Measurements from ENCODE around the gene UBE2E3.

The UBE2E3 gene

GRCh38 chr2:180980943-180981911 lies 822 bp downstream of the UBE2E3 start:
- H3K27me3 ChIP-seq (ENCODE audit: insufficient read depth, low read length), result no peaks in the 10 kb centered on the region
- peak overlapping the region; percentile 98 for H3K9ac ChIP-seq (ENCODE audit: low read length)
- H3K4me3 ChIP-seq (ENCODE audit: low read depth, low read length), result peak overlapping the region; percentile 81
- H3K14ac ChIP-seq (ENCODE audit: low read length), result peak overlapping the region; percentile 95
- H3K4me1 ChIP-seq (ENCODE audit: control insufficient read depth in 1 of 2, insufficient read depth in 2 of 2, low read length in 2 of 2), result peaks cover 3 to 8% of the 10 kb centered on the region in 2 experiments
- H3K36me3 ChIP-seq (ENCODE audit: control insufficient read depth in 1 of 2, insufficient read depth in 2 of 2, low read length in 2 of 2), result no peaks in the 10 kb centered on the region
- H4K8ac ChIP-seq (ENCODE audit: low read depth, low read length), result peak overlapping the region; percentile 69
- peak overlapping the region; percentile 68 for H3K4me2 ChIP-seq (ENCODE audit: low read length)
- no peak overlapping the region for H2BK12ac ChIP-seq (ENCODE audit: low read length)
- H3K9me3 ChIP-seq (ENCODE audit: insufficient read depth, low read depth, low read length), result no peaks in the 10 kb centered on the region
- peak overlapping the region; percentile 64 for H3K4ac ChIP-seq (ENCODE audit: low read depth, low read length)
- H2AK5ac ChIP-seq (ENCODE audit: low read length), result no peak overlapping the region
- peak overlapping the region; percentile 45 for H2AFZ ChIP-seq (ENCODE audit: insufficient read depth, low read length, poor library complexity)
- peak overlapping the region; percentile 91 for H2BK5ac ChIP-seq (ENCODE audit: low read depth, low read length, poor library complexity)
- peak overlapping the region; percentile 70 for H4K12ac ChIP-seq (ENCODE audit: low read depth, low read length)
- no CpG with 5 or more reads among the region's 81 CpGs for WGBS (ENCODE audit: extremely low coverage, insufficient coverage, insufficient read length)
- H3K27ac ChIP-seq (ENCODE audit: low read depth, low read length), result peak overlapping the region; percentile 99
- DNase-seq, result peak; percentile 11 to 52
- peak overlapping the region; percentile 78 for H3K23ac ChIP-seq (ENCODE audit: low read length)
- H3K79me1 ChIP-seq (ENCODE audit: low read length), result peaks cover 20% of the 10 kb centered on the region
- peak overlapping the region; percentile 6 for H2BK120ac ChIP-seq (ENCODE audit: insufficient read depth, low read length, poor library complexity)
- peaks cover 8% of the 10 kb centered on the region for H3K79me2 ChIP-seq (ENCODE audit: control insufficient read depth, insufficient read depth, low read length, poor library complexity)
- peak overlapping the region; percentile 68 for H4K91ac ChIP-seq (ENCODE audit: low read depth, low read length)
- no peak overlapping the region for H3K18ac ChIP-seq (ENCODE audit: low read length)

GRCh38 chr2:180983468-180984242 lies 3.2 kb downstream of the UBE2E3 start:
- no peaks in the 10 kb centered on the region for H3K36me3 ChIP-seq (ENCODE audit: control insufficient read depth in 1 of 2, insufficient read depth in 2 of 2, low read length in 2 of 2)
- no peak overlapping the region for H2BK12ac ChIP-seq (ENCODE audit: low read length)
- H3K14ac ChIP-seq (ENCODE audit: low read length), result no peak overlapping the region
- H3K9me3 ChIP-seq (ENCODE audit: insufficient read depth, low read depth, low read length), result no peaks in the 10 kb centered on the region
- H3K9ac ChIP-seq (ENCODE audit: low read length), result no peak overlapping the region
- no peak overlapping the region for H3K18ac ChIP-seq (ENCODE audit: low read length)
- no peak overlapping the region for H2AK5ac ChIP-seq (ENCODE audit: low read length)
- H4K91ac ChIP-seq (ENCODE audit: low read depth, low read length), result no peak overlapping the region
- H4K12ac ChIP-seq (ENCODE audit: low read depth, low read length), result no peak overlapping the region
- H2BK120ac ChIP-seq (ENCODE audit: insufficient read depth, low read length, poor library complexity), result no peak overlapping the region
- peaks cover 8% of the 10 kb centered on the region for H3K79me2 ChIP-seq (ENCODE audit: control insufficient read depth, insufficient read depth, low read length, poor library complexity)
- no peak overlapping the region for H3K4me2 ChIP-seq (ENCODE audit: low read length)
- peaks cover 3 to 8% of the 10 kb centered on the region in 2 experiments for H3K4me1 ChIP-seq (ENCODE audit: control insufficient read depth in 1 of 2, insufficient read depth in 2 of 2, low read length in 2 of 2)
- H2AFZ ChIP-seq (ENCODE audit: insufficient read depth, low read length, poor library complexity), result no peak overlapping the region
- no peak overlapping the region for H4K8ac ChIP-seq (ENCODE audit: low read depth, low read length)
- H3K79me1 ChIP-seq (ENCODE audit: low read length), result peaks cover 20% of the 10 kb centered on the region
- peak in 1 of 2 donors; percentile 36 for DNase-seq
- no peak overlapping the region for H3K27ac ChIP-seq (ENCODE audit: low read depth, low read length)
- no peak overlapping the region for H2BK5ac ChIP-seq (ENCODE audit: low read depth, low read length, poor library complexity)
- H3K27me3 ChIP-seq (ENCODE audit: insufficient read depth, low read length), result no peaks in the 10 kb centered on the region
- no peak overlapping the region for H3K4me3 ChIP-seq (ENCODE audit: low read depth, low read length)
- no peak overlapping the region for H3K23ac ChIP-seq (ENCODE audit: low read length)
- H3K4ac ChIP-seq (ENCODE audit: low read depth, low read length), result no peak overlapping the region

- Histone ChIP-seq H3K23ac (ENCODE audit: low read length) (no peak overlapping the region), H3K27me3 (ENCODE audit: insufficient read depth, low read length) (no peaks in the 10 kb centered on the region), H2BK5ac (ENCODE audit: low read depth, low read length, poor library complexity) (no peak overlapping the region), H4K12ac (ENCODE audit: low read depth, low read length) (no peak overlapping the region), H4K8ac (ENCODE audit: low read depth, low read length) (no peak overlapping the region), H3K9me3 (ENCODE audit: insufficient read depth, low read depth, low read length) (no peaks in the 10 kb centered on the region), H2AK5ac (ENCODE audit: low read length) (no peak overlapping the region), H3K9ac (ENCODE audit: low read length) (no peak overlapping the region), H2BK120ac (ENCODE audit: insufficient read depth, low read length, poor library complexity) (no peak overlapping the region), H3K4me2 (ENCODE audit: low read length) (no peak overlapping the region), H3K14ac (ENCODE audit: low read length) (no peak overlapping the region), H3K4me1 (ENCODE audit: control insufficient read depth in 1 of 2, insufficient read depth in 2 of 2, low read length in 2 of 2) (no peaks in the 10 kb centered on the region), H3K4ac (ENCODE audit: low read depth, low read length) (no peak overlapping the region), H3K4me3 (ENCODE audit: low read depth, low read length) (no peak overlapping the region), H3K18ac (ENCODE audit: low read length) (no peak overlapping the region), H3K79me1 (ENCODE audit: low read length) (peaks cover 5% of the 10 kb centered on the region), H2AFZ (ENCODE audit: insufficient read depth, low read length, poor library complexity) (no peak overlapping the region), H3K79me2 (ENCODE audit: control insufficient read depth, insufficient read depth, low read length, poor library complexity) (peaks cover 3% of the 10 kb centered on the region), H3K27ac (ENCODE audit: low read depth, low read length) (no peak overlapping the region), H2BK12ac (ENCODE audit: low read length) (no peak overlapping the region), H4K91ac (ENCODE audit: low read depth, low read length) (no peak overlapping the region), H3K36me3 (ENCODE audit: control insufficient read depth in 1 of 2, insufficient read depth in 2 of 2, low read length in 2 of 2) (peaks cover 0 to 2% of the 10 kb centered on the region in 2 experiments)
- DNase-seq, result no peak
- WGBS (ENCODE audit: extremely low coverage, insufficient coverage, insufficient read length), result no CpG with 5 or more reads among the region's 2 CpGs
These were observed 5.5 kb downstream of the UBE2E3 start for GRCh38 chr2:180985771-180986395.

GRCh38 chr2:180987146-180987545 lies 6.7 kb downstream of the UBE2E3 start:
- no peaks in the 10 kb centered on the region for H3K4me1 ChIP-seq (ENCODE audit: control insufficient read depth in 1 of 2, insufficient read depth in 2 of 2, low read length in 2 of 2)
- no peak overlapping the region for H3K4me2 ChIP-seq (ENCODE audit: low read length)
- DNase-seq, result no peak
- H3K27me3 ChIP-seq (ENCODE audit: insufficient read depth, low read length), result no peaks in the 10 kb centered on the region
- H3K4me3 ChIP-seq (ENCODE audit: low read depth, low read length), result no peak overlapping the region
- no peak overlapping the region for H3K27ac ChIP-seq (ENCODE audit: low read depth, low read length)
- H2AFZ ChIP-seq (ENCODE audit: insufficient read depth, low read length, poor library complexity), result no peak overlapping the region
- H3K9ac ChIP-seq (ENCODE audit: low read length), result no peak overlapping the region
- H3K23ac ChIP-seq (ENCODE audit: low read length), result no peak overlapping the region
- no peaks in the 10 kb centered on the region for H3K79me2 ChIP-seq (ENCODE audit: control insufficient read depth, insufficient read depth, low read length, poor library complexity)
- no peak overlapping the region for H2BK120ac ChIP-seq (ENCODE audit: insufficient read depth, low read length, poor library complexity)
- H3K14ac ChIP-seq (ENCODE audit: low read length), result no peak overlapping the region
- H3K79me1 ChIP-seq (ENCODE audit: low read length), result no peaks in the 10 kb centered on the region
- WGBS (ENCODE audit: extremely low coverage, insufficient coverage, insufficient read length), result no CpG with 5 or more reads among the region's 2 CpGs
- no peak overlapping the region for H4K12ac ChIP-seq (ENCODE audit: low read depth, low read length)
- no peak overlapping the region for H4K91ac ChIP-seq (ENCODE audit: low read depth, low read length)
- H2BK12ac ChIP-seq (ENCODE audit: low read length), result no peak overlapping the region
- peaks cover 0 to 2% of the 10 kb centered on the region in 2 experiments for H3K36me3 ChIP-seq (ENCODE audit: control insufficient read depth in 1 of 2, insufficient read depth in 2 of 2, low read length in 2 of 2)
- no peaks in the 10 kb centered on the region for H3K9me3 ChIP-seq (ENCODE audit: insufficient read depth, low read depth, low read length)
- H2AK5ac ChIP-seq (ENCODE audit: low read length), result no peak overlapping the region
- no peak overlapping the region for H3K18ac ChIP-seq (ENCODE audit: low read length)
- no peak overlapping the region for H2BK5ac ChIP-seq (ENCODE audit: low read depth, low read length, poor library complexity)
- no peak overlapping the region for H3K4ac ChIP-seq (ENCODE audit: low read depth, low read length)
- no peak overlapping the region for H4K8ac ChIP-seq (ENCODE audit: low read depth, low read length)
